HL-60 (cell line): ENCODE measurements around the gene FBN1.

Experiments
- DNase-seq, 2 experiments: peaks; one replicate each; pipeline ENCODE4 v3.0.0-alpha.2; 2010 to 2020; ENCODE audit warnings: low read depth in 1 of 2, low spot score in 1 of 2
- H3K27ac ChIP-seq: fragments of 250-450 bp; sonication (Bioruptor Pico); replicated peaks from 2 replicates; pipeline ENCODE4 v1.5.1; 2020; ENCODE audit warnings: mild to moderate bottlenecking, moderate library complexity
- H3K27me3 ChIP-seq: fragments of 250-450 bp; sonication (Bioruptor Pico); 2 replicates; pipeline ENCODE4 v1.5.1; 2021; ENCODE audit warnings: mild to moderate bottlenecking, moderate library complexity; ENCODE audit not compliant: insufficient read depth, poor library complexity, severe bottlenecking
- H3K4me3 ChIP-seq: replicated peaks from 2 replicates; pipeline ENCODE4 v1.5.1; 2011; ENCODE audit warnings: mild to moderate bottlenecking, control low read depth, low read length; ENCODE audit not compliant: insufficient read depth
- CTCF ChIP-seq: IDR thresholded peaks from one replicate; pipeline ENCODE4 v1.5.1; 2011; ENCODE audit warnings: low read length, control low read depth, inconsistent platforms; ENCODE audit not compliant: insufficient read depth
- GABPA ChIP-seq: IDR thresholded peaks from 2 replicates; pipeline ENCODE4 v1.6.1; 2012; ENCODE audit warnings: low read depth
- POLR2AphosphoS5 ChIP-seq: IDR thresholded peaks from 2 replicates; pipeline ENCODE4 v1.6.1; 2012; ENCODE audit warnings: low read depth
- SPI1 ChIP-seq: IDR thresholded peaks from 2 replicates; pipeline ENCODE4 v1.6.1; 2012; ENCODE audit warnings: low read depth, mild to moderate bottlenecking, borderline replicate concordance
- TF ChIP-seq, protein P1 (sequence below): IDR thresholded peaks from 2 replicates; pipeline ENCODE4 v1.6.1; 2012; ENCODE audit warnings: low read depth; ENCODE audit not compliant: insufficient replicate concordance

FBN1 gene

GRCh38 chr15:48566668-48567067 is 78.8 kb downstream of the FBN1 start:
- no peak for TF ChIP-seq POLR2AphosphoS5
- no peak for TF ChIP-seq SPI1
- no peak for TF ChIP-seq GABPA
- TF ChIP-seq, protein P1, sequence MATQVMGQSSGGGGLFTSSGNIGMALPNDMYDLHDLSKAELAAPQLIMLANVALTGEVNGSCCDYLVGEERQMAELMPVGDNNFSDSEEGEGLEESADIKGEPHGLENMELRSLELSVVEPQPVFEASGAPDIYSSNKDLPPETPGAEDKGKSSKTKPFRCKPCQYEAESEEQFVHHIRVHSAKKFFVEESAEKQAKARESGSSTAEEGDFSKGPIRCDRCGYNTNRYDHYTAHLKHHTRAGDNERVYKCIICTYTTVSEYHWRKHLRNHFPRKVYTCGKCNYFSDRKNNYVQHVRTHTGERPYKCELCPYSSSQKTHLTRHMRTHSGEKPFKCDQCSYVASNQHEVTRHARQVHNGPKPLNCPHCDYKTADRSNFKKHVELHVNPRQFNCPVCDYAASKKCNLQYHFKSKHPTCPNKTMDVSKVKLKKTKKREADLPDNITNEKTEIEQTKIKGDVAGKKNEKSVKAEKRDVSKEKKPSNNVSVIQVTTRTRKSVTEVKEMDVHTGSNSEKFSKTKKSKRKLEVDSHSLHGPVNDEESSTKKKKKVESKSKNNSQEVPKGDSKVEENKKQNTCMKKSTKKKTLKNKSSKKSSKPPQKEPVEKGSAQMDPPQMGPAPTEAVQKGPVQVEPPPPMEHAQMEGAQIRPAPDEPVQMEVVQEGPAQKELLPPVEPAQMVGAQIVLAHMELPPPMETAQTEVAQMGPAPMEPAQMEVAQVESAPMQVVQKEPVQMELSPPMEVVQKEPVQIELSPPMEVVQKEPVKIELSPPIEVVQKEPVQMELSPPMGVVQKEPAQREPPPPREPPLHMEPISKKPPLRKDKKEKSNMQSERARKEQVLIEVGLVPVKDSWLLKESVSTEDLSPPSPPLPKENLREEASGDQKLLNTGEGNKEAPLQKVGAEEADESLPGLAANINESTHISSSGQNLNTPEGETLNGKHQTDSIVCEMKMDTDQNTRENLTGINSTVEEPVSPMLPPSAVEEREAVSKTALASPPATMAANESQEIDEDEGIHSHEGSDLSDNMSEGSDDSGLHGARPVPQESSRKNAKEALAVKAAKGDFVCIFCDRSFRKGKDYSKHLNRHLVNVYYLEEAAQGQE, result no peak
- TF ChIP-seq CTCF, result no peak
- Histone ChIP-seq H3K27me3 (no peaks in the 10 kb centered on the region), H3K4me3 (no peak overlapping the region), H3K27ac (no peak overlapping the region)
- DNase-seq, result no peak

DNA sequence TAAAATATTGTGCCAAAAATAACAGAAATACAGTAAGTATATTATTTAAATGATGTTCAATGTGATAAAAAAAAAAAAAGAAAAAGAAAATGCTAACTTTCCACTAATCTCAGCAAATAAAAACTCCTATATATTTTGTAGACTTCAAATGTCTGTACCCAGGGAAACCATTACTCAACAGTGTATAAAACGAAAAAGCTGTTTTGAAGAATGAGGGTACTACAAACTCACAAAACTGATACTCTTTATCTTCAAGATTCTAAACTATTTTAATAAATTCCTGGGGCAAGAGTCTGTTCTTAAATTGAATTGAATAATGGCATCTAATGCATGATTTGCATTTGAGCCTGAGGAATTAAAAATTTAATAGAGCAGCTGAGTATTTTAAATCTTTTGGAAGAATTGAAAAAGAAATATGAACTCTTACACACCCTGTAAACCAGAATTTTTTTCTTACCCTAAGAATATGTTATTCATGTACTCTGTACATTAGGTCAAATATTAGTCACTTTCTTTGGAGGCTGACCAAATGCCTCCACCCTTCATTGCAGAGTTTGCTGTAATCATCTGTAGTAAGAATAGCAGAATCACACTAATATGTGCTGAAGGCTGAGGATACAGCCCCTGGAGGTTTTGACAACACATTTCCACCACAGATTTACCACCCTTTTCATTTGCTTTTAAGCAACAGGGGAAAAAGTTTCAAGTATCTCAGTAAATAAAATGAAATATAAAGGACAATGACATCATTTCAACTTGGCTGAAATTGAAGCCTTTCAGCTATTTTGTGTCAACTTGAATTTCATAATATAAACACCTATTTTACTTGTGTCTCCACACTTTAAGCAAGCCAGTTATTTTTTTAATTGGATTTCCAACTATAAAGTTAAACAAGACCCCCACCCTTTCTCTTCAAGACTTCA is 79.7 kb downstream of the FBN1 start:
- H3K4me3 ChIP-seq, result no peak overlapping the region
- no peak overlapping the region for H3K27ac ChIP-seq
- no peaks in the 10 kb centered on the region for H3K27me3 ChIP-seq
- DNase-seq, result no peak
- TF ChIP-seq POLR2AphosphoS5, result no peak
- no peak for TF ChIP-seq SPI1
- TF ChIP-seq, protein P1, result no peak
- TF ChIP-seq GABPA, result no peak
- TF ChIP-seq CTCF, result no peak

- Histone ChIP-seq H3K27me3 (no peaks in the 10 kb centered on the region), H3K27ac (no peak overlapping the region)
- DNase-seq, result no peak
Measured at GRCh38 chr15:48564690-48565089, 80.8 kb downstream of the FBN1 start.

More at GRCh38 chr15:48564690-48565089, 80.8 kb downstream of the FBN1 start:
- TF ChIP-seq, protein P1, result no peak
- TF ChIP-seq CTCF (no peak), POLR2AphosphoS5 (no peak), GABPA (no peak), SPI1 (no peak)
- H3K4me3 ChIP-seq, result no peak overlapping the region
